ENCODE measurements around the gene TSPAN31.

GRCh38 chr12:57713209-57713608 is 31.6 kb upstream of the TSPAN31 start:
- no peak for TF ChIP-seq POLR2AphosphoS5 (IDR thresholded peaks at IDR 0.05; ENCODE audit: borderline replicate concordance, low read depth, low read length)
- no peak for TF ChIP-seq FOXP2 (optimal IDR thresholded peaks at IDR 0.05; ENCODE audit: control extremely low read depth, extremely low read length, insufficient read depth)
